Peyer's patch (tissue), 4 donors: ENCODE data around the gene ZSWIM5.

ENCODE experiments used
- POLR2A ChIP-seq, 2 donors: fragments of 450-650 bp; IDR thresholded peaks; one replicate each; pipeline ENCODE4 v1.5.1; 2017; ENCODE audit warnings: antibody characterized with exemption in 2 of 2, mild to moderate bottlenecking in 2 of 2, moderate library complexity in 2 of 2
- TF ChIP-seq, protein P1 (sequence below), 6 experiments: fragments of 450-650 bp in 4 of 6; fragments of 200-600 bp in 2 of 6; sonication (generic) in 1 of 6; IDR thresholded peaks; one replicate each; pipeline ENCODE4 v1.5.1; 2017 to 2019; ENCODE audit warnings: antibody characterized with exemption in 6 of 6, mild to moderate bottlenecking in 3 of 6, moderate library complexity in 1 of 6

DNA sequence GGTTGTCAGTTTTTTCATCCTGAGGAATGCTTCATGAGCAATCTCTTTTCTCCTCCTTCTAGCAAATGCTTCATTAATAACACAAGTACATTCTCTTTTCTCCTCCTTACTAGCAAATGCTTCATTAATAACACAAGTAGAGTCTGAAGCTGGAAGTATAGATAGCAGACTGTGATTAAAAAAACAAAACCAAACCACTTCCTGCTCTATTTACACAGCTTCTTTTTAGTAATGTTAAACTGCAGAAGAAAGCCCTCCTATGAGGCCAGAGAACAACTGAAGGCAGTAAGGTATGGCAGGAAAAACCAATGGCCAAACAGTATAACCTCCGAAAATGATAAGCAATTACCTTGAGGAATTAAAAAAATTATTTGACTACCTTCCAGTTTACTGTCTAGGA lies 90.1 kb downstream of the ZSWIM5 start:
- TF ChIP-seq, protein P1, sequence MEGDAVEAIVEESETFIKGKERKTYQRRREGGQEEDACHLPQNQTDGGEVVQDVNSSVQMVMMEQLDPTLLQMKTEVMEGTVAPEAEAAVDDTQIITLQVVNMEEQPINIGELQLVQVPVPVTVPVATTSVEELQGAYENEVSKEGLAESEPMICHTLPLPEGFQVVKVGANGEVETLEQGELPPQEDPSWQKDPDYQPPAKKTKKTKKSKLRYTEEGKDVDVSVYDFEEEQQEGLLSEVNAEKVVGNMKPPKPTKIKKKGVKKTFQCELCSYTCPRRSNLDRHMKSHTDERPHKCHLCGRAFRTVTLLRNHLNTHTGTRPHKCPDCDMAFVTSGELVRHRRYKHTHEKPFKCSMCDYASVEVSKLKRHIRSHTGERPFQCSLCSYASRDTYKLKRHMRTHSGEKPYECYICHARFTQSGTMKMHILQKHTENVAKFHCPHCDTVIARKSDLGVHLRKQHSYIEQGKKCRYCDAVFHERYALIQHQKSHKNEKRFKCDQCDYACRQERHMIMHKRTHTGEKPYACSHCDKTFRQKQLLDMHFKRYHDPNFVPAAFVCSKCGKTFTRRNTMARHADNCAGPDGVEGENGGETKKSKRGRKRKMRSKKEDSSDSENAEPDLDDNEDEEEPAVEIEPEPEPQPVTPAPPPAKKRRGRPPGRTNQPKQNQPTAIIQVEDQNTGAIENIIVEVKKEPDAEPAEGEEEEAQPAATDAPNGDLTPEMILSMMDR (IDR thresholded peaks at IDR 0.05), result no peak
- no peak for TF ChIP-seq POLR2A (IDR thresholded peaks at IDR 0.05)
